GM18909 (cell line): ENCODE results near the gene ZFAND3.
"Not testable (repeated sequence)": the region's sequence is repeated elsewhere in the genome, so short reads cannot be mapped to it uniquely, and the experiment has no call there.

Source experiments
- ATAC-seq: cut with Tn5 transposase; IDR thresholded peaks from one replicate; pipeline ENCODE4 v1.9.1; 2021; ENCODE audit warnings: mild to moderate bottlenecking; ENCODE audit not compliant: unreplicated experiment, poor library complexity

The ZFAND3 gene

GRCh38 chr6:37889051-37889450 lies 69.5 kb downstream of the ZFAND3 start:
- ATAC-seq = no peak

- no peak for ATAC-seq
Observed at GRCh38 chr6:37889486-37889885, 70.0 kb downstream of the ZFAND3 start.

GRCh38 chr6:37891072-37891471 lies 71.5 kb downstream of the ZFAND3 start:
- no peak for ATAC-seq

GRCh38 chr6:37893257-37893656 lies 73.7 kb downstream of the ZFAND3 start:
- no peak for ATAC-seq

GRCh38 chr6:37893734-37894133 lies 74.2 kb downstream of the ZFAND3 start:
- ATAC-seq = not testable (repeated sequence)

- ATAC-seq = no peak
Observed at GRCh38 chr6:37894585-37894984, 75.1 kb downstream of the ZFAND3 start.

- ATAC-seq = no peak
Observed at GRCh38 chr6:37897321-37897720, 77.8 kb downstream of the ZFAND3 start.

- no peak for ATAC-seq
Observed at GRCh38 chr6:37897818-37898515, 78.4 kb downstream of the ZFAND3 start.

GRCh38 chr6:37903351-37904340 lies 84.1 kb downstream of the ZFAND3 start:
- ATAC-seq = no peak

GRCh38 chr6:37904590-37904989 lies 85.1 kb downstream of the ZFAND3 start:
- no peak for ATAC-seq

- no peak for ATAC-seq
Observed at GRCh38 chr6:37906121-37906520, 86.6 kb downstream of the ZFAND3 start.

GRCh38 chr6:37910998-37911397 lies 91.5 kb downstream of the ZFAND3 start:
- ATAC-seq = no peak

GRCh38 chr6:37913210-37913609 lies 93.7 kb downstream of the ZFAND3 start:
- ATAC-seq = no peak

GRCh38 chr6:37915463-37915862 lies 95.9 kb downstream of the ZFAND3 start:
- no peak for ATAC-seq

GRCh38 chr6:37916149-37916548 lies 96.6 kb downstream of the ZFAND3 start:
- ATAC-seq = no peak

GRCh38 chr6:37916675-37917074 lies 97.1 kb downstream of the ZFAND3 start:
- ATAC-seq = no peak

- ATAC-seq = no peak
Observed at GRCh38 chr6:37917566-37917965, 98.0 kb downstream of the ZFAND3 start.

- ATAC-seq = no peak
Observed at GRCh38 chr6:37919417-37920157, 100.1 kb downstream of the ZFAND3 start.

GRCh38 chr6:37920667-37921066 lies 101.1 kb downstream of the ZFAND3 start:
- no peak for ATAC-seq

- ATAC-seq = no peak
Observed at GRCh38 chr6:37922563-37922962, 103.0 kb downstream of the ZFAND3 start.

GRCh38 chr6:37923514-37923913 lies 104.0 kb downstream of the ZFAND3 start:
- no peak for ATAC-seq
